Measurements from ENCODE around the gene ABCA10. TPM values are rescaled to one million over a fixed set of nuclear protein-coding genes. Genes with fewer than 3 reads are reported as not detected.

The ABCA10 gene
- total RNA-seq, 1 experiment from 2014 or later = 0.90 TPM

DNA sequence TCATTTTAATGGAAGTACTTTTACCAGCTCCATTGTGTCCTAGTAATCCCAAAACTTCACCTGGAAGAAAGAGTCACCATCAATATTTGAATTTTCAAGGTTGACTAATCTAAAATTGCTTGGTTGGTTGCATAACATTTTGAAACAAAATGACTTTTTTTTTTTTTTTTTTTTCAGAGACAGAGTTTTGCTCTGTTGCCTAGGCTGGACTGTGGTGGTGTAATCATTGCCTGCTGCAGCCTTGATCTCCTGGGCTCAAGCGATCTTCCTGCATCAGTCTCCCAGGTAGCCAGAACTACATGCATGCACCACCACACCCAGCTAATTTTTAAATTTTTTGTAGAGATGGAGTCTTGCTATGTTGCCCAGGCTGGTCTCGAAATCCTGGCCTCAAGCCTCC, 74.4 kb downstream of the ABCA10 start:
- CTCF ChIA-PET = no interaction called here
- Histone ChIP-seq H3K4me3 (ENCODE audit: low read depth in 2 of 2, low read length in 2 of 2) (no peak overlapping the region), H3K9me3 (ENCODE audit: control insufficient read depth, insufficient read depth, low read depth, low read length) (no peaks in the 10 kb centered on the region), H3K36me3 (ENCODE audit: control insufficient read depth, insufficient read depth, low read length) (no peaks in the 10 kb centered on the region), H3K27ac (ENCODE audit: low read length) (no peak overlapping the region), H3K4me1 (ENCODE audit: control insufficient read depth, insufficient read depth, low read length) (no peaks in the 10 kb centered on the region), H3K27me3 (ENCODE audit: control insufficient read depth, insufficient read depth, low read length) (no peaks in the 10 kb centered on the region)
- in situ Hi-C loops (cut with HindIII; ENCODE audit: low pct_unique_long_range_greater_than_20kb, low sequenced_read_pairs) (no loop called here), intact Hi-C loops (cut with micrococcal nuclease; ENCODE audit: unreplicated experiment) (no loop called here)
- TF ChIP-seq REST (IDR thresholded peaks at IDR 0.05; ENCODE audit: insufficient read depth in 1 of 2, low read depth in 2 of 2, low read length in 1 of 2) = no peak
- no peak for TF ChIP-seq POLR2AphosphoS5 (IDR thresholded peaks at IDR 0.05; ENCODE audit: low read depth, low read length)
- no peak for TF ChIP-seq TCF7L2 (IDR thresholded peaks at IDR 0.05; ENCODE audit: low read depth, low read length)
- no peak for TF ChIP-seq SIN3A (IDR thresholded peaks at IDR 0.05; ENCODE audit: borderline replicate concordance, insufficient read depth, low read depth, low read length)
- TF ChIP-seq CTCF (IDR thresholded peaks at IDR 0.05) = no peak
- BruUV-seq (replicated peaks) = no TSS peak
- POLR2A ChIA-PET = no interaction called here
- DNase-seq (ENCODE audit: low read depth, low spot score) (no peak), ATAC-seq (no peak)

DNA sequence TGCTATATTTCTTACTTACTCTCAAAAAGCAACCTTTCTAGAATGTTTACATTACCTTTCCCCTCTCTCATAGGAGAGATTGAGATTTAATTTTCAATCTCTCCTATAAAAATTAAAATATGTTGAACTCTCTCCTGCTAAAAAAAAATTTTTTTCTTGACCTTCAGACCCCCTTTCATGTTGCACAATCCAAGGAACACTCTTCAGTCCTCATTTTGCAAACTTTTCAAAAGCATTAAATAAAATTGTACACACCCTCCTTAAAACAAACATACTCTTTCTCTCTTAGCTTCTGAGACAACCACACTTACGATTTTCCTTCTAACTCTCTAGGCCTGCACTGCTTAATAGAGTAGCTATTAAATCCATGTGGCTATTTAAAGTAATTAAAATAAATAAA, 78.3 kb downstream of the ABCA10 start:
- POLR2A ChIA-PET = no interaction called here
- in situ Hi-C loops (cut with HindIII; ENCODE audit: low pct_unique_long_range_greater_than_20kb, low sequenced_read_pairs) = no loop called here
- no peaks in the 10 kb centered on the region for H3K4me1 ChIP-seq (ENCODE audit: control insufficient read depth, insufficient read depth, low read length)
- no peak overlapping the region for H3K27ac ChIP-seq (ENCODE audit: low read length)
- H3K9me3 ChIP-seq (ENCODE audit: control insufficient read depth, insufficient read depth, low read depth, low read length) = no peaks in the 10 kb centered on the region
- TF ChIP-seq POLR2AphosphoS5 (IDR thresholded peaks at IDR 0.05; ENCODE audit: low read depth, low read length) = no peak
- TF ChIP-seq CTCF (IDR thresholded peaks at IDR 0.05) = no peak
- TF ChIP-seq SIN3A (IDR thresholded peaks at IDR 0.05; ENCODE audit: borderline replicate concordance, insufficient read depth, low read depth, low read length) = no peak
- TF ChIP-seq TCF7L2 (IDR thresholded peaks at IDR 0.05; ENCODE audit: low read depth, low read length) = no peak
- no peak for TF ChIP-seq REST (IDR thresholded peaks at IDR 0.05; ENCODE audit: insufficient read depth in 1 of 2, low read depth in 2 of 2, low read length in 1 of 2)
- CTCF ChIA-PET = no interaction called here
- BruUV-seq (replicated peaks) = no TSS peak
- H3K4me3 ChIP-seq (ENCODE audit: low read depth in 2 of 2, low read length in 2 of 2) = no peak overlapping the region
- H3K27me3 ChIP-seq (ENCODE audit: control insufficient read depth, insufficient read depth, low read length) = no peaks in the 10 kb centered on the region
- no peak for ATAC-seq
- no peak for DNase-seq (ENCODE audit: low read depth, low spot score)
- intact Hi-C loops (cut with micrococcal nuclease; ENCODE audit: unreplicated experiment) = no loop called here
- H3K36me3 ChIP-seq (ENCODE audit: control insufficient read depth, insufficient read depth, low read length) = no peaks in the 10 kb centered on the region
